Keratinocyte (primary cell): Measurements from ENCODE around the gene NIPAL4.

Experiments used
- CTCF ChIP-seq, 3 experiments: IDR thresholded peaks in 1 of 3; conservative IDR thresholded peaks in 1 of 3; optimal IDR thresholded peaks in 1 of 3; 2 replicates in 2 of 3; 3 replicates in 1 of 3; pipeline versions ENCODE3 to v1.5.1; 2011; ENCODE audit warnings: low read length in 3 of 3, mild to moderate bottlenecking in 3 of 3, moderate library complexity in 2 of 3, control low read depth in 1 of 3, inconsistent platforms in 1 of 3; ENCODE audit not compliant: insufficient read depth in 2 of 3; ENCODE audit errors: extremely low read depth in 1 of 3
- EZH2 ChIP-seq: IDR thresholded peaks from one replicate; pipeline ENCODE4 v1.6.1; 2012; ENCODE audit warnings: inconsistent platforms, mild to moderate bottlenecking, low read length, moderate library complexity

- TF ChIP-seq CTCF (optimal IDR thresholded peaks at IDR 0.05 in 1 of 3, IDR thresholded peaks at IDR 0.05 in 1 of 3, conservative IDR thresholded peaks at IDR 0.05 in 1 of 3; ENCODE audit: extremely low read depth in 1 of 3, insufficient read depth in 2 of 3, low read length in 3 of 3), result no peak
- TF ChIP-seq EZH2, result no peak
These were observed 13.5 kb upstream of the NIPAL4 start for GRCh38 chr5:157446412-157446935.
